Measurements from ENCODE around the gene C16orf74. TPM values are rescaled to one million over a fixed set of nuclear protein-coding genes. Genes with fewer than 3 reads are reported as not detected.

C16orf74 gene
- total and polyA plus RNA-seq, 2 experiments from 2014 or later = 5.3 to 7.8 TPM

DNA sequence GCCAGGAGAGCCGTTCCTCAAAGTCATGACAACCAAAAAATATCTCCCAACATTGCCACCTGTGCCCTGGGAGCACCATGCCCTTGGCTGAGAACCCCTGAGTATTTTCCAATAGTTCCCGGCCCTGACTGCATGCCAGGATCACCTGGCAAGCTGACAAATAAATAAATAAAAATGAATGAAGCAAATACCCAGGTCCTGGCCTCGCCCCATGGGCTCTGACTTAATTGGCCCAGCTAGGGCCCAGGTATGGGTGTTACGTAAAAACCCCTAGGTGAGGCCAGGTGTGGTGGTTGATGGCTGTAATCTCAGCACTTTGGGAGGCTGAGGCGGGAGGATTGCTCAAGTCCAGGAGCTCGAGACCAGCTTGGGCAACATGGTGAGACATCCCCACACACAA, 2.7 kb upstream of the C16orf74 start:
- Histone ChIP-seq H3K27me3 (peaks cover 18% of the 10 kb centered on the region), H2AFZ (no peak overlapping the region), H3K4me3 (no peak overlapping the region), H4K20me1 (ENCODE audit: insufficient read depth, poor library complexity, severe bottlenecking) (no peaks in the 10 kb centered on the region), H3K27ac (no peak overlapping the region), H3K9me3 (ENCODE audit: low read depth) (no peaks in the 10 kb centered on the region), H3K9me2 (replicated peaks; ENCODE audit: insufficient read depth) (no peaks in the 10 kb centered on the region), H3K4me1 (ENCODE audit: insufficient read depth) (peaks cover 16% of the 10 kb centered on the region), H3K79me2 (no peaks in the 10 kb centered on the region), H3K36me3 (replicated peaks; ENCODE audit: insufficient read depth, low read depth) (no peaks in the 10 kb centered on the region), H3K4me2 (no peak overlapping the region)
- WGBS (ENCODE audit: low lambda C conversion rate, missing lambda C conversion rate) = 86% methylated on average over 6 of the region's 6 CpGs
- no peak for DNase-seq (ENCODE audit: low spot score)
- TF ChIP-seq EZH2phosphoT487 (IDR thresholded peaks at IDR 0.05; ENCODE audit: low read depth, severe bottlenecking, unreplicated experiment) = no peak
- TF ChIP-seq EZH2 (IDR thresholded peaks at IDR 0.05; ENCODE audit: borderline replicate concordance) = no peak
- TF ChIP-seq, protein P1, sequence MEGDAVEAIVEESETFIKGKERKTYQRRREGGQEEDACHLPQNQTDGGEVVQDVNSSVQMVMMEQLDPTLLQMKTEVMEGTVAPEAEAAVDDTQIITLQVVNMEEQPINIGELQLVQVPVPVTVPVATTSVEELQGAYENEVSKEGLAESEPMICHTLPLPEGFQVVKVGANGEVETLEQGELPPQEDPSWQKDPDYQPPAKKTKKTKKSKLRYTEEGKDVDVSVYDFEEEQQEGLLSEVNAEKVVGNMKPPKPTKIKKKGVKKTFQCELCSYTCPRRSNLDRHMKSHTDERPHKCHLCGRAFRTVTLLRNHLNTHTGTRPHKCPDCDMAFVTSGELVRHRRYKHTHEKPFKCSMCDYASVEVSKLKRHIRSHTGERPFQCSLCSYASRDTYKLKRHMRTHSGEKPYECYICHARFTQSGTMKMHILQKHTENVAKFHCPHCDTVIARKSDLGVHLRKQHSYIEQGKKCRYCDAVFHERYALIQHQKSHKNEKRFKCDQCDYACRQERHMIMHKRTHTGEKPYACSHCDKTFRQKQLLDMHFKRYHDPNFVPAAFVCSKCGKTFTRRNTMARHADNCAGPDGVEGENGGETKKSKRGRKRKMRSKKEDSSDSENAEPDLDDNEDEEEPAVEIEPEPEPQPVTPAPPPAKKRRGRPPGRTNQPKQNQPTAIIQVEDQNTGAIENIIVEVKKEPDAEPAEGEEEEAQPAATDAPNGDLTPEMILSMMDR (IDR thresholded peaks at IDR 0.05; ENCODE audit: poor library complexity) = no peak

- H3K4me2 ChIP-seq = no peak overlapping the region
- peaks cover 16% of the 10 kb centered on the region for H3K4me1 ChIP-seq (ENCODE audit: insufficient read depth)
- no peaks in the 10 kb centered on the region for H3K9me2 ChIP-seq (replicated peaks; ENCODE audit: insufficient read depth)
These were observed 1.9 kb upstream of the C16orf74 start for GRCh38 chr16:85752511-85753420.

DNA sequence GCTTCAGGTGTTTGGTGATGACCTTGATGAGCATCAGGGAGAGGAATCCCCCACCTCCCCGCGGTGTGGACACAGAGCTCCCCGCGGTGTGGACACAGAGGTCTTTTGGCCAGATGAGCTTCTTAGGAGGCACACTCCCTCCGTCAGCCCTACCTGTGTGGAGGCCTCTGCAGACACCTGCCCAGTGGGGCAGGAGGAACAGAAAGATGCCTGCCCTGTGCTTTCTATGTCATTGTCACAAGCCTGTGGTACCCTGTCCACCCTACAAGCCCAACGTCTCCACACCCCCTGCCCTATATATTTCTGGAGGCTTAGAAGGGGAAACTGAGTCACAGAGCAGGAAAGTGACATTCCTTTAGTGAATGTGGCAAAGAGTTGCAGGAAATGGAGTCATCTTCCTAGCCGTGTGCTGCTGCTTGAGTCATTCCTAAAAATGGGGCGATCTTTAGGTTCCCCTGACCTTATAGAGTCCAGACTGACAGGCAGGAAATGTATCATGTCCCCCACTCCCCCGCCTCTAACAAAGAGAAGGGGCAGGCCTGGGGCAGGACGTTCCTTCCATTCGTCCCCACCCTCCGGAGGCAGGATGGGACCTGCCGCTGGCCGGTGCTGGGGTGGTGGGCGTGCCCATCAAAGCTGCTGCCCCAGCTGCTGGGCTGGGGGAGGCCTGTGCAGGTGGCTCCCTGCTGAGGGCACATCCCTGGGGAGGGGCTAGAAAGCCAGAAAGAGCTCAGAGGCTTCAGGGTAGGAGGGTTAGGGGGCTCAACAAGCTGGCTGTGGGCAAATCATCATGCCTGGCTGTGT, 1.0 kb upstream of the C16orf74 start:
- Histone ChIP-seq H3K27me3 (peaks cover 18% of the 10 kb centered on the region), H3K4me1 (ENCODE audit: insufficient read depth) (peaks cover 16% of the 10 kb centered on the region), H3K9me3 (ENCODE audit: low read depth) (no peaks in the 10 kb centered on the region), H4K20me1 (ENCODE audit: insufficient read depth, poor library complexity, severe bottlenecking) (no peaks in the 10 kb centered on the region), H3K4me3 (no peak overlapping the region), H3K36me3 (replicated peaks; ENCODE audit: insufficient read depth, low read depth) (no peaks in the 10 kb centered on the region), H3K79me2 (no peaks in the 10 kb centered on the region), H3K4me2 (no peak overlapping the region), H3K9me2 (replicated peaks; ENCODE audit: insufficient read depth) (no peaks in the 10 kb centered on the region), H3K27ac (no peak overlapping the region), H2AFZ (no peak overlapping the region)
- 39% methylated on average over 15 of the region's 15 CpGs for WGBS (ENCODE audit: low lambda C conversion rate, missing lambda C conversion rate)
- no peak for TF ChIP-seq EZH2phosphoT487 (IDR thresholded peaks at IDR 0.05; ENCODE audit: low read depth, severe bottlenecking, unreplicated experiment)
- TF ChIP-seq, protein P1 (IDR thresholded peaks at IDR 0.05; ENCODE audit: poor library complexity) = no peak
- TF ChIP-seq EZH2 (IDR thresholded peaks at IDR 0.05; ENCODE audit: borderline replicate concordance) = no peak
- no peak for DNase-seq (ENCODE audit: low spot score)

More at GRCh38 chr16:85752511-85753420, 1.9 kb upstream of the C16orf74 start:
- H2AFZ ChIP-seq = no peak overlapping the region
- H3K9me3 ChIP-seq (ENCODE audit: low read depth) = no peaks in the 10 kb centered on the region
- H3K36me3 ChIP-seq (replicated peaks; ENCODE audit: insufficient read depth, low read depth) = no peaks in the 10 kb centered on the region
- H3K27me3 ChIP-seq = peaks cover 18% of the 10 kb centered on the region
- TF ChIP-seq, protein P1 (IDR thresholded peaks at IDR 0.05; ENCODE audit: poor library complexity) = peak; percentile 29
- no peak for TF ChIP-seq EZH2 (IDR thresholded peaks at IDR 0.05; ENCODE audit: borderline replicate concordance)
- 40% methylated on average over 21 of the region's 21 CpGs for WGBS (ENCODE audit: low lambda C conversion rate, missing lambda C conversion rate)
- DNase-seq (ENCODE audit: low spot score) = peak; percentile 77
- no peaks in the 10 kb centered on the region for H3K79me2 ChIP-seq
- no peak overlapping the region for H3K4me3 ChIP-seq
- H4K20me1 ChIP-seq (ENCODE audit: insufficient read depth, poor library complexity, severe bottlenecking) = no peaks in the 10 kb centered on the region
- no peak overlapping the region for H3K27ac ChIP-seq
